Omental fat pad (tissue), 4 donors: ENCODE results near the gene DIP2C. TPM values are rescaled to one million over a fixed set of nuclear protein-coding genes. Genes with fewer than 3 reads are reported as not detected.

Experiments used
- ATAC-seq: fragments of 150-250 bp; one replicate; pipeline ENCODE4 v1.9.1; 2016; ENCODE audit warnings: mild to moderate bottlenecking, moderate library complexity; ENCODE audit not compliant: low FRiP score
- DNase-seq: peaks from one replicate; pipeline ENCODE4 v3.0.0-alpha.2; 2019; ENCODE audit warnings: low spot score
- CTCF ChIP-seq, 3 donors: fragments of 450-650 bp; IDR thresholded peaks; one replicate each; pipeline ENCODE4 v1.5.1; 2016 to 2017; ENCODE audit warnings: antibody characterized with exemption in 3 of 3, mild to moderate bottlenecking in 3 of 3, moderate library complexity in 2 of 3
- total RNA-seq, 4 donors: library from RNA; depleted of rRNA; stranded (reverse); fragments of >200 nt; gene quantifications; one replicate each; pipeline ENCODE4 v1.1.0, GENCODE V29; 2016

The DIP2C gene
- total RNA-seq, 4 donors from 2014 or later, result 19.7 to 56.5 (median 31.1) TPM

GRCh38 chr10:546971-547590, 142.4 kb downstream of the DIP2C start:
- ATAC-seq, result no peak
- no peak for TF ChIP-seq CTCF (IDR thresholded peaks at IDR 0.05)
- no peak for DNase-seq

GRCh38 chr10:546451-546850, 143.0 kb downstream of the DIP2C start:
- no peak for TF ChIP-seq CTCF (IDR thresholded peaks at IDR 0.05)
- no peak for DNase-seq
- ATAC-seq, result no peak

GRCh38 chr10:543862-544822, 145.3 kb downstream of the DIP2C start:
- no peak for ATAC-seq
- no peak for DNase-seq
- TF ChIP-seq CTCF (IDR thresholded peaks at IDR 0.05), result no peak

GRCh38 chr10:543131-543530, 146.3 kb downstream of the DIP2C start:
- ATAC-seq, result no peak

GRCh38 chr10:541750-542371, 147.6 kb downstream of the DIP2C start:
- DNase-seq, result no peak
- TF ChIP-seq CTCF (IDR thresholded peaks at IDR 0.05), result no peak
- no peak for ATAC-seq

More at GRCh38 chr10:543131-543530, 146.3 kb downstream of the DIP2C start:
- DNase-seq, result no peak
- TF ChIP-seq CTCF (IDR thresholded peaks at IDR 0.05), result no peak

- ATAC-seq, result no peak
- no peak for TF ChIP-seq CTCF (IDR thresholded peaks at IDR 0.05)
- no peak for DNase-seq
These were observed 148.4 kb downstream of the DIP2C start for GRCh38 chr10:541041-541440.
